Omental fat pad (tissue), 4 donors: Measurements from ENCODE around the gene ESRRG. TPM values are rescaled to one million over a fixed set of nuclear protein-coding genes. Genes with fewer than 3 reads are reported as not detected.

Experiments
- ATAC-seq: fragments of 150-250 bp; one replicate; pipeline ENCODE4 v1.9.1; 2016; ENCODE audit warnings: mild to moderate bottlenecking, moderate library complexity; ENCODE audit not compliant: low FRiP score
- DNase-seq: peaks from one replicate; pipeline ENCODE4 v3.0.0-alpha.2; 2019; ENCODE audit warnings: low spot score
- total RNA-seq, 4 donors: library from RNA; depleted of rRNA; stranded (reverse); fragments of >200 nt; gene quantifications; one replicate each; pipeline ENCODE4 v1.1.0, GENCODE V29; 2016
- TF ChIP-seq, protein P1 (sequence below), 3 donors: fragments of 450-650 bp; IDR thresholded peaks; one replicate each; pipeline ENCODE4 v1.5.1; 2016 to 2017; ENCODE audit warnings: antibody characterized with exemption in 3 of 3, mild to moderate bottlenecking in 3 of 3, moderate library complexity in 2 of 3

The ESRRG gene
- total RNA-seq, 4 donors from 2014 or later = 0.09 to 0.56 (median 0.22) TPM

DNA sequence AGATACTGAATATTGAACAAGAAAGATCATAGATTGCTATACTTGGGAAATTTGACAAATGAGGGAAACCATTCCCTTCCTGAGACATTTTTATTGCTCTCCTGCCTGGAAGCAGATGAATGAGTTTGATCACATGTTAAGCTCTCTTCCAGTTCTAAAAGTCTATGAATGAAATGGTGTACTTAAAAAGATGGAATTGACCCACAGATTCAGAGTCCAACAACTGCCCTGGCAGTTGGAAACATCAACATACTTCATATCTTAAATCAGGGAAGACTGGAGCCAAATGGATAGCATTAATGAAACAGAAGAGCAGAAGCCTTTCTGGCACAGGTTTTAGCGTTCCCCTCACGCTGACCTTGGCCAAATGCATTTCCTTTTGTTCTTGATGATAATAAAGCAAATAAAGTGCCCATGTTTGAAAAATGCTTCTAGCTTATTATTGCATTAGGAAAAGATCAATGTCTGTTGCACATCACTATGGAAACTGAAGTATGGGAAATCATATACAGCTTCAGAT lies 142.6 kb downstream of the ESRRG start:
- ATAC-seq = no peak

DNA sequence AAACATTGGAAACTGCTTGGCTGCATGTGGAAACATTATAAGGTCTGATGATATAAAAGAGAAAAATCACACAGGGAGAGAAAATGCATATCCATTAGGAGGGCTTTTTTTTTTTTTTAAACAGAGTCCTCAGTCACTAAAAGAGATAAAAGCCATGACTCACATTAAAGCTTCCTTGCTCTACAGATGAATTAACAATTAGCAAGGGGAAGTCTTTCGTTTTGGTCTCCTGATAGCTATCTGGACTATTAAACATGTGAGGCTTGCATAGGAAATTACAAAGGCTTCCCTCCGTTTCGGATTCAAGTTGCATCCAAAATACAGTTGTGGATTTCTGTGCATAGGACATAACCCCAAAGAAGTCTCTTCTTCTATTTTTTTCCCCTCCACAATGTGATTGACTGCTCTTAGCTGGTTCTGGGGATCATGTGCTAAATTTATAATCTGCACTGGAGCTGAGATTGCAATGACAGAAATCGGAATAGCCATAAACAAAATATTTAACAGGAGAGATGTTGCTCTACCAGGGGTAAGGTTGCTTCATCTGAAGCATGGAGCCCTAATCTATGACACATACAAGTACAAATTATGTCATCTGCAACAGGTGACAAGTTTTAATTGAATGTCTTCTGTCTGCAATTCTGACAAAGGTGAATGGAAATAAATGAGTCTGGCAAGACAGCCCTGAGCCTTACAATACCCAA lies 146.8 kb downstream of the ESRRG start:
- ATAC-seq (no peak), DNase-seq (no peak)
- TF ChIP-seq, protein P1, sequence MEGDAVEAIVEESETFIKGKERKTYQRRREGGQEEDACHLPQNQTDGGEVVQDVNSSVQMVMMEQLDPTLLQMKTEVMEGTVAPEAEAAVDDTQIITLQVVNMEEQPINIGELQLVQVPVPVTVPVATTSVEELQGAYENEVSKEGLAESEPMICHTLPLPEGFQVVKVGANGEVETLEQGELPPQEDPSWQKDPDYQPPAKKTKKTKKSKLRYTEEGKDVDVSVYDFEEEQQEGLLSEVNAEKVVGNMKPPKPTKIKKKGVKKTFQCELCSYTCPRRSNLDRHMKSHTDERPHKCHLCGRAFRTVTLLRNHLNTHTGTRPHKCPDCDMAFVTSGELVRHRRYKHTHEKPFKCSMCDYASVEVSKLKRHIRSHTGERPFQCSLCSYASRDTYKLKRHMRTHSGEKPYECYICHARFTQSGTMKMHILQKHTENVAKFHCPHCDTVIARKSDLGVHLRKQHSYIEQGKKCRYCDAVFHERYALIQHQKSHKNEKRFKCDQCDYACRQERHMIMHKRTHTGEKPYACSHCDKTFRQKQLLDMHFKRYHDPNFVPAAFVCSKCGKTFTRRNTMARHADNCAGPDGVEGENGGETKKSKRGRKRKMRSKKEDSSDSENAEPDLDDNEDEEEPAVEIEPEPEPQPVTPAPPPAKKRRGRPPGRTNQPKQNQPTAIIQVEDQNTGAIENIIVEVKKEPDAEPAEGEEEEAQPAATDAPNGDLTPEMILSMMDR (IDR thresholded peaks at IDR 0.05) = no peak

More for the DNA sequence above, 142.6 kb downstream of the ESRRG start:
- no peak for DNase-seq
- TF ChIP-seq, protein P1 (IDR thresholded peaks at IDR 0.05) = no peak

DNA sequence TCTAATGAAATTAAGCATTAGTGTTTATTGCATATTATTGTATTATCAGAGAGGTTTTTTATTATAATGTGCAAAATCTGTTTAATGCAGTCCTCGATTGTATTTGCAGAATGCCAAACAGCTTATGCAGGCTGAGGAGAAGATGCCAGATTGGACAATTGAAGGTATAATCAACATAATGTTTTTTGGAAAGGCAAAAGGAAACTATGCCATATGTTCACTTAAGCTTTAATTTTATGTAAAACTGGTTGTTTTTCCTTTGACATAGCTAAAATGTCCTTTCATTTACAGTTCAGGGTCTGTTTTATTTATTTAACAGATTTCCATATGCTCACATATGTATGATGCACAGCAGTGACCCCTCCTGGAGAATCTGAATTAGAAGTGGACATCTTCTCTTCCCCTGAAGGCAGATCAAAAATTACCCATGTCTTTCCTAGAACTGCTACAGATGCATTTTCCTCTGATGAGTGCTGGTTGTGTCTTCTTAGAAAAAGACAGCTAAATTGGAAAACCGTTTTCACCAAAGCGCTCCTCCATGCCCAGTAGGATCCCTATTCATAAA lies 156.5 kb downstream of the ESRRG start:
- TF ChIP-seq, protein P1 (IDR thresholded peaks at IDR 0.05) = no peak
- DNase-seq (no peak), ATAC-seq (no peak)

DNA sequence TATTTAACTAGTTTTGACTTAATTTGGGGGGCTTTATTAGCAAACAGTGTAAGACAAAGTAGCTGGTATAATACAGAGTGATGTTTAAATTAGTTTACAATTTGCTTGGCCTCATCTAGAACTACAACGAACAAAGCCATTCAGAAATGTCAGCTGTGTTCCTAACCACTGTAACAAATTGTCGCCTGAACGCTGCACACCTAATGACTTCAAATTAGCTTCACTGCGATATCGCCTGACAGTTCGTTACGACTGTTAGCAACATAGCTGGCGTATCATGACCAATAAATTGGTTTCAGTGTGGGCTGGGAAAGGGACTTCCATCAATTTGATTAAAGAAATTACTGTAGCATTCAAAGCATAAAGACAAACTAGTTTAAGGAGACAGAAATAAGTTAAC lies 160.1 kb downstream of the ESRRG start:
- no peak for DNase-seq
- TF ChIP-seq, protein P1 (IDR thresholded peaks at IDR 0.05) = no peak
- ATAC-seq = no peak

DNA sequence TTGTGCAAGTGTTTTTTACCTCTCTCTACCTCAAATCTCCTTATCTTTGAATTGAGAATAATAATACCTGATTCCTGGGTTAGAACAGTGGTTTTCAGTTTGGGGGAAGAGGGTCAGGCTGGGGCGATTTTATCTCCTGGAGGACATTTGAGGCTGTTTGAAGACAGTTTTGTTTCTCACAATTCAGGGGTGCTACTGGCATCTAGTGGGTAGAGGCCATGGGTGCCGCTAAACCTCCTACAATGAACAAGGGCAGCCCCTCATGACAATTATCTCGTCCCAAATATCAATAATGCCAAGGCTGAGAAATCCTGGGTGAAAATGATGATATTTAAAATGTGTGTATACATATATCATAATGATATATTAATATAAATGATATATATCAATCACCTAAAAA lies 160.8 kb downstream of the ESRRG start:
- TF ChIP-seq, protein P1 (IDR thresholded peaks at IDR 0.05) = no peak
- ATAC-seq (no peak), DNase-seq (no peak)

DNA sequence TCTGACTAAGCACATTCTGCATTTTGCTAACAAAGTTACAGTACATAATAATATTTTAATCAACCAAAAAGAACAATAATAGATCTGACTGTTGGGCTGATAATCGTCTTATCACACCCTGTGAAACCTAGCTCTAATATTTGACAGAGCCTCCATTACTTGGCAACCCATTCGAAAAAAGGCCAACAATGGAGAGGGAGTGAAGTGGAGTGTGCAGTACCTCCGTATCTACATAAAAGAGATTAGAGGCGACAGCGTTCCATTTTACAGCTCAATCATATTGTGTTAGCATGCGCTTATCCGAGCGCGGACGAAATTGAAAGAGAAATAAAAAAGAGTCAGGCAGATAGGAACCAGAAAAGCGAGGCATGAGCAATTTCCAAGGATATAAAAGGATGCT lies 162.7 kb downstream of the ESRRG start:
- TF ChIP-seq, protein P1 (IDR thresholded peaks at IDR 0.05) = no peak
- no peak for DNase-seq
- no peak for ATAC-seq

DNA sequence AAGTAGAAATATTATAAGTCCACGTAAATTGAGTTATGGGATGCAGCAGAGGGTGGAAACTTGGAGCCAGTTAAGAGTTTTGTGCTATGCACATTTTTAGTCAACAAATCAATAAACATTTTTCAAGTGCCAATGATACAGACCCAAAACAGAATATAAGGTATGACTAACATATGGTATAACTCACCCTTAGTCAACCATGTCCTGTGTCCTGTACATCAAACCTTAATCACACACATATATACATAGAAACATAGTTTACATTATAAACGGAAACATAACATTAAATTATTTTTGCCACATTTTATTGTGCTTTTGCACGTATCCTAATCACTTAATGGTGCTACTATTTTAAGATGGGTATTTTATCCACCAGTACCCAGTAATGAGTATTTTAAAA lies 163.9 kb downstream of the ESRRG start:
- TF ChIP-seq, protein P1 (IDR thresholded peaks at IDR 0.05) = no peak
- no peak for ATAC-seq
- no peak for DNase-seq
